Forelimb muscle (tissue), 1 donor: ENCODE results near the gene UGT1A5. TPM values are rescaled to one million over a fixed set of nuclear protein-coding genes. Genes with fewer than 3 reads are reported as not detected.
"Not testable (repeated sequence)": the region's sequence is repeated elsewhere in the genome, so short reads cannot be mapped to it uniquely, and the experiment has no call there.

Experiments
- DNase-seq: peaks from one replicate; pipeline ENCODE4 v3.0.0-alpha.2; 2013; ENCODE audit warnings: low read depth
- polyA plus RNA-seq: library from polyadenylated mRNA; unstranded; fragments of 120-200 nt; gene quantifications from one replicate; pipeline ENCODE4 v1.2.1, GENCODE V29; 2013; ENCODE audit not compliant: insufficient read length

UGT1A5 gene
- polyA plus RNA-seq, 1 donor, result not detected

GRCh38 chr2:233693963-233694362 is 18.7 kb upstream of the UGT1A5 start:
- DNase-seq, result no peak

- DNase-seq, result no peak
Measured at GRCh38 chr2:233698740-233699139, 14.0 kb upstream of the UGT1A5 start.

GRCh38 chr2:233699424-233700027 is 13.2 kb upstream of the UGT1A5 start:
- DNase-seq, result no peak

GRCh38 chr2:233700028-233700635 is 12.6 kb upstream of the UGT1A5 start:
- DNase-seq, result no peak

- not testable (repeated sequence) for DNase-seq
Measured at GRCh38 chr2:233700842-233701241, 11.9 kb upstream of the UGT1A5 start.

GRCh38 chr2:233702238-233702637 is 10.5 kb upstream of the UGT1A5 start:
- no peak for DNase-seq

- no peak for DNase-seq
Measured at GRCh38 chr2:233705911-233706506, 6.7 kb upstream of the UGT1A5 start.

- no peak for DNase-seq
Measured at GRCh38 chr2:233706720-233707119, 6.0 kb upstream of the UGT1A5 start.

- DNase-seq, result no peak
Measured at GRCh38 chr2:233707940-233708644, 4.6 kb upstream of the UGT1A5 start.

GRCh38 chr2:233708942-233709341 is 3.8 kb upstream of the UGT1A5 start:
- DNase-seq, result no peak

- DNase-seq, result no peak
Measured at GRCh38 chr2:233711312-233712008, 1.2 kb upstream of the UGT1A5 start.

GRCh38 chr2:233713262-233713615 is 532 bp downstream of the UGT1A5 start:
- no peak for DNase-seq

GRCh38 chr2:233714121-233714520 is 1.4 kb downstream of the UGT1A5 start:
- DNase-seq, result no peak

- no peak for DNase-seq
Measured at GRCh38 chr2:233718552-233718951, 5.8 kb downstream of the UGT1A5 start, which contains the start of gene UGT1A4. Gene UGT1A4, plus strand, starts transcription at chr2:233718736. Its CDS starts 85 bp downstream, at chr2:233718821.

- no peak for DNase-seq
Measured at GRCh38 chr2:233728723-233729301, 16.1 kb downstream of the UGT1A5 start, which contains the start of gene UGT1A3. Gene UGT1A3, plus strand, starts transcription at chr2:233729042. Its CDS starts 85 bp downstream, at chr2:233729127.

GRCh38 chr2:233736868-233737653 is 24.4 kb downstream of the UGT1A5 start:
- not testable (repeated sequence) for DNase-seq

- no peak for DNase-seq
Measured at GRCh38 chr2:233740870-233741269, 28.2 kb downstream of the UGT1A5 start.

GRCh38 chr2:233743464-233744259 is 31.0 kb downstream of the UGT1A5 start:
- no peak for DNase-seq

GRCh38 chr2:233745073-233745755 is 32.5 kb downstream of the UGT1A5 start:
- DNase-seq, result no peak
